HG03045 (cell line): ENCODE results near the gene HAVCR1.
"Not testable (repeated sequence)": the region's sequence is repeated elsewhere in the genome, so short reads cannot be mapped to it uniquely, and the experiment has no call there.

Experiments
- ATAC-seq: cut with Tn5 transposase; IDR thresholded peaks from one replicate; pipeline ENCODE4 v1.9.1; 2021; ENCODE audit warnings: mild to moderate bottlenecking, moderate library complexity; ENCODE audit not compliant: unreplicated experiment

Gene HAVCR1

GRCh38 chr5:157014143-157014542 is 44.8 kb downstream of the HAVCR1 start:
- ATAC-seq = not testable (repeated sequence)

GRCh38 chr5:157006262-157006661 is 52.7 kb downstream of the HAVCR1 start:
- ATAC-seq = no peak

- ATAC-seq = no peak
Observed at GRCh38 chr5:157004893-157005551, 53.9 kb downstream of the HAVCR1 start.

- no peak for ATAC-seq
Observed at GRCh38 chr5:156991714-156992113, 67.2 kb downstream of the HAVCR1 start.

- no peak for ATAC-seq
Observed at GRCh38 chr5:156984064-156984463, 74.9 kb downstream of the HAVCR1 start.

- ATAC-seq = no peak
Observed at GRCh38 chr5:156981481-156981880, 77.4 kb downstream of the HAVCR1 start.
